ENCODE data around the gene NXT1.

The NXT1 gene

GRCh38 chr20:23311947-23312506 lies 38.6 kb upstream of the NXT1 start:
- no peak for DNase-seq (ENCODE audit: extremely low spot score)
- POLR2A ChIA-PET: interaction anchor here (0.6 kb wide), 1 partner anchor 14 kb away, joined by 3 read pairs; no protein-coding TSS in a partner anchor
- CTCF ChIA-PET: no interaction called here
- TF ChIP-seq SUZ12 (IDR thresholded peaks at IDR 0.05) (no peak), FOXA1 (IDR thresholded peaks at IDR 0.05) (no peak), ZNF384 (IDR thresholded peaks at IDR 0.05) (no peak), ARNT (IDR thresholded peaks at IDR 0.05) (no peak), FOXK2 (IDR thresholded peaks at IDR 0.05) (no peak), L3MBTL2 (conservative IDR thresholded peaks at IDR 0.05) (no peak), HDGF (IDR thresholded peaks at IDR 0.05; ENCODE audit: borderline replicate concordance) (no peak), SP1 (IDR thresholded peaks at IDR 0.05) (no peak), CTBP1 (IDR thresholded peaks at IDR 0.05; ENCODE audit: borderline replicate concordance) (no peak)

GRCh38 chr20:23313271-23313670 lies 37.3 kb upstream of the NXT1 start:
- no peak for TF ChIP-seq FOXM1 (IDR thresholded peaks at IDR 0.05; ENCODE audit: borderline replicate concordance)
- TF ChIP-seq LEF1 (IDR thresholded peaks at IDR 0.05; ENCODE audit: borderline replicate concordance): no peak
- TF ChIP-seq HDGF (IDR thresholded peaks at IDR 0.05; ENCODE audit: borderline replicate concordance): no peak
- no peak for TF ChIP-seq SUZ12 (IDR thresholded peaks at IDR 0.05)
- no peak for TF ChIP-seq ELF4 (IDR thresholded peaks at IDR 0.05)
- no peak for TF ChIP-seq TARDBP (IDR thresholded peaks at IDR 0.05)
- TF ChIP-seq PKNOX1 (IDR thresholded peaks at IDR 0.05): no peak
- no peak for TF ChIP-seq L3MBTL2 (conservative IDR thresholded peaks at IDR 0.05)
- no peak for TF ChIP-seq ZNF384 (IDR thresholded peaks at IDR 0.05)
- no peak for TF ChIP-seq FOXK2 (IDR thresholded peaks at IDR 0.05)
- DNase-seq (ENCODE audit: extremely low spot score): no peak
- POLR2A ChIA-PET: no interaction called here
- CTCF ChIA-PET: no interaction called here

GRCh38 chr20:23314699-23315098 lies 35.9 kb upstream of the NXT1 start:
- no peak for TF ChIP-seq HDGF (IDR thresholded peaks at IDR 0.05; ENCODE audit: borderline replicate concordance)
- TF ChIP-seq FOXA1 (IDR thresholded peaks at IDR 0.05): no peak
- no peak for TF ChIP-seq BHLHE40 (IDR thresholded peaks at IDR 0.05; ENCODE audit: borderline replicate concordance)
- no peak for TF ChIP-seq ELF4 (IDR thresholded peaks at IDR 0.05)
- TF ChIP-seq L3MBTL2 (conservative IDR thresholded peaks at IDR 0.05): no peak
- CTCF ChIA-PET: no interaction called here
- no peak for DNase-seq (ENCODE audit: extremely low spot score)
- POLR2A ChIA-PET: no interaction called here

GRCh38 chr20:23315099-23315498 lies 35.5 kb upstream of the NXT1 start:
- no peak for TF ChIP-seq FOXM1 (IDR thresholded peaks at IDR 0.05; ENCODE audit: borderline replicate concordance)
- TF ChIP-seq NFRKB (IDR thresholded peaks at IDR 0.05): no peak
- DNase-seq (ENCODE audit: extremely low spot score): no peak
- CTCF ChIA-PET: no interaction called here
- POLR2A ChIA-PET: no interaction called here

GRCh38 chr20:23316626-23317025 lies 34.0 kb upstream of the NXT1 start:
- DNase-seq (ENCODE audit: extremely low spot score): no peak
- TF ChIP-seq NFRKB (IDR thresholded peaks at IDR 0.05) (no peak), BHLHE40 (IDR thresholded peaks at IDR 0.05; ENCODE audit: borderline replicate concordance) (no peak), FOXM1 (IDR thresholded peaks at IDR 0.05; ENCODE audit: borderline replicate concordance) (no peak), SUZ12 (IDR thresholded peaks at IDR 0.05) (no peak), TARDBP (IDR thresholded peaks at IDR 0.05) (no peak), L3MBTL2 (conservative IDR thresholded peaks at IDR 0.05) (no peak), HDGF (IDR thresholded peaks at IDR 0.05; ENCODE audit: borderline replicate concordance) (no peak), ELF4 (IDR thresholded peaks at IDR 0.05) (no peak), LEF1 (IDR thresholded peaks at IDR 0.05; ENCODE audit: borderline replicate concordance) (no peak), PKNOX1 (IDR thresholded peaks at IDR 0.05) (no peak), ZNF384 (IDR thresholded peaks at IDR 0.05) (no peak), SP1 (IDR thresholded peaks at IDR 0.05) (no peak), ARNT (IDR thresholded peaks at IDR 0.05) (no peak), CTBP1 (IDR thresholded peaks at IDR 0.05; ENCODE audit: borderline replicate concordance) (no peak), FOXK2 (IDR thresholded peaks at IDR 0.05) (no peak), FOXA1 (IDR thresholded peaks at IDR 0.05) (no peak)
- POLR2A ChIA-PET: no interaction called here
- CTCF ChIA-PET: no interaction called here

GRCh38 chr20:23317081-23317480 lies 33.5 kb upstream of the NXT1 start:
- ChIA-PET POLR2A (no interaction called here), CTCF (no interaction called here)
- TF ChIP-seq PKNOX1 (IDR thresholded peaks at IDR 0.05) (no peak), ELF4 (IDR thresholded peaks at IDR 0.05) (no peak), ARNT (IDR thresholded peaks at IDR 0.05) (no peak), FOXM1 (IDR thresholded peaks at IDR 0.05; ENCODE audit: borderline replicate concordance) (no peak), ZNF384 (IDR thresholded peaks at IDR 0.05) (no peak), SUZ12 (IDR thresholded peaks at IDR 0.05) (no peak), FOXK2 (IDR thresholded peaks at IDR 0.05) (no peak), SP1 (IDR thresholded peaks at IDR 0.05) (no peak), FOXA1 (IDR thresholded peaks at IDR 0.05) (no peak), TARDBP (IDR thresholded peaks at IDR 0.05) (no peak), CTBP1 (IDR thresholded peaks at IDR 0.05; ENCODE audit: borderline replicate concordance) (no peak), HDGF (IDR thresholded peaks at IDR 0.05; ENCODE audit: borderline replicate concordance) (no peak), L3MBTL2 (conservative IDR thresholded peaks at IDR 0.05) (no peak), BHLHE40 (IDR thresholded peaks at IDR 0.05; ENCODE audit: borderline replicate concordance) (no peak), LEF1 (IDR thresholded peaks at IDR 0.05; ENCODE audit: borderline replicate concordance) (no peak)

GRCh38 chr20:23318347-23318746 lies 32.2 kb upstream of the NXT1 start:
- no peak for TF ChIP-seq SP1 (IDR thresholded peaks at IDR 0.05)
- no peak for TF ChIP-seq FOXK2 (IDR thresholded peaks at IDR 0.05)
- no peak for TF ChIP-seq SUZ12 (IDR thresholded peaks at IDR 0.05)
- TF ChIP-seq FOXM1 (IDR thresholded peaks at IDR 0.05; ENCODE audit: borderline replicate concordance): no peak
- TF ChIP-seq ZNF384 (IDR thresholded peaks at IDR 0.05): no peak
- TF ChIP-seq PKNOX1 (IDR thresholded peaks at IDR 0.05): no peak
- no peak for TF ChIP-seq LEF1 (IDR thresholded peaks at IDR 0.05; ENCODE audit: borderline replicate concordance)
- TF ChIP-seq TARDBP (IDR thresholded peaks at IDR 0.05): no peak
- no peak for TF ChIP-seq ARNT (IDR thresholded peaks at IDR 0.05)
- no peak for DNase-seq (ENCODE audit: extremely low spot score)
- ChIA-PET POLR2A (no interaction called here), CTCF (no interaction called here)

More at GRCh38 chr20:23317081-23317480, 33.5 kb upstream of the NXT1 start:
- DNase-seq (ENCODE audit: extremely low spot score): no peak

All from HEK293T (cell line).